HepG2 (cell line): ENCODE measurements around the gene SLC29A2. TPM values are rescaled to one million over a fixed set of nuclear protein-coding genes. Genes with fewer than 3 reads are reported as not detected.

Experiments
- ATM ChIP-seq: fragments of 450-650 bp; IDR thresholded peaks from 2 replicates; pipeline ENCODE4 v1.7.1; 2017; ENCODE audit warnings: mild to moderate bottlenecking, borderline replicate concordance
- CEBPG ChIP-seq: IDR thresholded peaks from 2 replicates; pipeline ENCODE4 v1.6.1; 2016
- CENPX ChIP-seq: sonication (generic); formaldehyde crosslinking; IDR thresholded peaks from 2 replicates; pipeline ENCODE4 v1.9.0; 2021; ENCODE audit warnings: mild to moderate bottlenecking, missing genetic modification reagents, moderate library complexity
- CERS6 ChIP-seq: sonication (generic); formaldehyde crosslinking; IDR thresholded peaks from 2 replicates; pipeline ENCODE4 v1.5.0; 2020; ENCODE audit warnings: missing genetic modification reagents
- HDAC1 ChIP-seq: sonication (generic); formaldehyde crosslinking; IDR thresholded peaks from 2 replicates; pipeline ENCODE4 v1.5.1; 2020; ENCODE audit warnings: mild to moderate bottlenecking, missing genetic modification reagents
- MTF1 ChIP-seq: sonication (generic); formaldehyde crosslinking; IDR thresholded peaks from 2 replicates; pipeline ENCODE4 v1.5.0; 2020; ENCODE audit warnings: missing genetic modification reagents
- SIX1 ChIP-seq: sonication (generic); formaldehyde crosslinking; IDR thresholded peaks from 2 replicates; pipeline ENCODE4 v1.4.0; 2020; ENCODE audit warnings: missing genetic modification reagents, borderline replicate concordance
- SMARCE1 ChIP-seq: fragments of 450-650 bp; IDR thresholded peaks from 2 replicates; pipeline ENCODE4 v1.6.1; 2017; ENCODE audit warnings: borderline replicate concordance
- TARDBP ChIP-seq: sonication (generic); formaldehyde crosslinking; IDR thresholded peaks from 2 replicates; pipeline ENCODE4 v1.8.0; 2022; ENCODE audit warnings: mild to moderate bottlenecking, missing genetic modification reagents
- TCF7 ChIP-seq: sonication (generic); IDR thresholded peaks from 2 replicates; pipeline ENCODE4 v1.6.1; 2016; ENCODE audit warnings: antibody characterized with exemption, low read depth
- ZBTB44 ChIP-seq: sonication (generic); formaldehyde crosslinking; IDR thresholded peaks from 2 replicates; pipeline ENCODE4 v1.4.0; 2020; ENCODE audit warnings: missing genetic modification reagents
- ZNF326 ChIP-seq: sonication (generic); formaldehyde crosslinking; IDR thresholded peaks from 2 replicates; pipeline ENCODE4 v1.4.0; 2020; ENCODE audit warnings: missing genetic modification reagents, borderline replicate concordance
- ZNF747 ChIP-seq: sonication (generic); formaldehyde crosslinking; IDR thresholded peaks from 2 replicates; pipeline ENCODE4 v1.8.1; 2023; ENCODE audit warnings: missing genetic modification reagents, mild to moderate bottlenecking, borderline replicate concordance
- polyA plus RNA-seq, 8 experiments: library from polyadenylated mRNA; depleted of rRNA in 3 of 8; stranded (reverse) in 7 of 8; unstranded in 1 of 8; fragments of >200 nt; fragmentation: Illumina TruSeq in 4 of 8; extraction: Trizol in 4 of 8; gene quantifications; 2 replicates each; pipeline versions ENCODE4 v1.2.1 to v1.2.3, GENCODE V29; 2011 to 2016; ENCODE audit warnings: low read depth in 4 of 8, missing spikeins in 1 of 8, mixed read lengths in 1 of 8; ENCODE audit not compliant: insufficient read depth in 1 of 8
- total RNA-seq, 5 experiments: library from RNA; depleted of rRNA; stranded (reverse); fragments of >200 nt; fragmentation: Illumina TruSeq; extraction: Trizol; gene quantifications; 2 replicates each; pipeline ENCODE4 v1.2.3, GENCODE V29; 2016; ENCODE audit warnings: low read depth in 1 of 5
- TF ChIP-seq, protein P1 (sequence below): sonication (generic); formaldehyde crosslinking; IDR thresholded peaks from 2 replicates; pipeline ENCODE4 v1.4.0; 2020; ENCODE audit warnings: mild to moderate bottlenecking, missing genetic modification reagents, borderline replicate concordance
- TF ChIP-seq, protein P2 (sequence below), 2 experiments: IDR thresholded peaks; 2 replicates each; pipeline ENCODE4 v1.6.1; 2011 to 2012; ENCODE audit warnings: low read length in 2 of 2, borderline replicate concordance in 1 of 2, low read depth in 1 of 2, mild to moderate bottlenecking in 1 of 2, moderate library complexity in 1 of 2

The SLC29A2 gene
- total and polyA plus RNA-seq, 2 of the 13 experiments (the other 11 are each of a cell fraction or from before 2014, with no cell fraction given), result 0.63 to 0.66 TPM

DNA sequence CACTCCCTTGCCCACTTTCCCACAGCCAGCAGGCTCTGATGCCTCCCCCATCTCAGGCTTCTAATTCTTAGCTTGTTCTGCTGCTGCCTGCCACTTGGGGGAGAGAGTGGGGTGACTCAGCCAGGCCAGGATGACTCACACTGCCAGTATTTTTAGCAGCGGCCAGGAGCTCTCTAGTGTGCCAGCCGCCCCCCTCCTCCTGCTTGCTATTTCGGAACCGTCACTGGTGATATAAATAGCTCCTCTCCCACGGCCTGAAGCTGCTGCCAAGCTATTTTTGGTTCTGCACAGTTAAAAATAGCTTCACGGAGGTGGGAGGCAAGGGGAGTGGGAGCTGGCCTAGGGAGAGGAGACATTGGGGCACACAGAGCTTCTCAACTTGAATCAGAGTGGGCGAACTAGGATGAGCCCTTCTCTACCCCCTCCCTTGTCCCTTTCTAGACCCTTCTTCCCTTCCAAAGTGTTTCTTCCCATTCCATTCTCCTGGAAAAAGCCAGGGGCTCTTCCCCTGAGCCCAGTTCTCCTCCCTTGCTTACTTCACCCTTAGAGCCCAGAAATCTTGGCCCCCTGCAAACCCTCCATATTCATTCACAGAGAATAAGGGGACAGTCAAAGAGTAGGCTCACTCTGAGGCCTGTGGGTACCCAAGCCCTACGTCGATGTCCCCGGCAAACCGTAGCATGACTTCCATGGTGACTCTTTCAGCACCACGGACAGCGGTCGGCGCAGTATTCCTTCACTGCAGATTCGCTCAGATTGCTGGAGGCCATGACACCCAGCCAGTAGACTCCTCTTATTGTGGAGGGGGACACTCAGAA lies 46.8 kb upstream of the SLC29A2 start (continued):
- TF ChIP-seq, protein P1, sequence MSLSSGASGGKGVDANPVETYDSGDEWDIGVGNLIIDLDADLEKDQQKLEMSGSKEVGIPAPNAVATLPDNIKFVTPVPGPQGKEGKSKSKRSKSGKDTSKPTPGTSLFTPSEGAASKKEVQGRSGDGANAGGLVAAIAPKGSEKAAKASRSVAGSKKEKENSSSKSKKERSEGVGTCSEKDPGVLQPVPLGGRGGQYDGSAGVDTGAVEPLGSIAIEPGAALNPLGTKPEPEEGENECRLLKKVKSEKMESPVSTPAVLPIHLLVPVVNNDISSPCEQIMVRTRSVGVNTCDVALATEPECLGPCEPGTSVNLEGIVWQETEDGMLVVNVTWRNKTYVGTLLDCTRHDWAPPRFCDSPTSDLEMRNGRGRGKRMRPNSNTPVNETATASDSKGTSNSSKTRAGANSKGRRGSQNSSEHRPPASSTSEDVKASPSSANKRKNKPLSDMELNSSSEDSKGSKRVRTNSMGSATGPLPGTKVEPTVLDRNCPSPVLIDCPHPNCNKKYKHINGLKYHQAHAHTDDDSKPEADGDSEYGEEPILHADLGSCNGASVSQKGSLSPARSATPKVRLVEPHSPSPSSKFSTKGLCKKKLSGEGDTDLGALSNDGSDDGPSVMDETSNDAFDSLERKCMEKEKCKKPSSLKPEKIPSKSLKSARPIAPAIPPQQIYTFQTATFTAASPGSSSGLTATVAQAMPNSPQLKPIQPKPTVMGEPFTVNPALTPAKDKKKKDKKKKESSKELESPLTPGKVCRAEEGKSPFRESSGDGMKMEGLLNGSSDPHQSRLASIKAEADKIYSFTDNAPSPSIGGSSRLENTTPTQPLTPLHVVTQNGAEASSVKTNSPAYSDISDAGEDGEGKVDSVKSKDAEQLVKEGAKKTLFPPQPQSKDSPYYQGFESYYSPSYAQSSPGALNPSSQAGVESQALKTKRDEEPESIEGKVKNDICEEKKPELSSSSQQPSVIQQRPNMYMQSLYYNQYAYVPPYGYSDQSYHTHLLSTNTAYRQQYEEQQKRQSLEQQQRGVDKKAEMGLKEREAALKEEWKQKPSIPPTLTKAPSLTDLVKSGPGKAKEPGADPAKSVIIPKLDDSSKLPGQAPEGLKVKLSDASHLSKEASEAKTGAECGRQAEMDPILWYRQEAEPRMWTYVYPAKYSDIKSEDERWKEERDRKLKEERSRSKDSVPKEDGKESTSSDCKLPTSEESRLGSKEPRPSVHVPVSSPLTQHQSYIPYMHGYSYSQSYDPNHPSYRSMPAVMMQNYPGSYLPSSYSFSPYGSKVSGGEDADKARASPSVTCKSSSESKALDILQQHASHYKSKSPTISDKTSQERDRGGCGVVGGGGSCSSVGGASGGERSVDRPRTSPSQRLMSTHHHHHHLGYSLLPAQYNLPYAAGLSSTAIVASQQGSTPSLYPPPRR, result no peak
- peak; percentile 86 for TF ChIP-seq MTF1 (CRISPR knock-in tag)
- no peak for TF ChIP-seq TCF7
- TF ChIP-seq SMARCE1, result no peak
- no peak for TF ChIP-seq ATM
- no peak for TF ChIP-seq CENPX (CRISPR knock-in tag)
- no peak for TF ChIP-seq TARDBP (CRISPR knock-in tag)
- no peak for TF ChIP-seq SIX1 (CRISPR knock-in tag)
- no peak for TF ChIP-seq ZNF747 (CRISPR knock-in tag)
- TF ChIP-seq CERS6, result no peak
- no peak for TF ChIP-seq ZNF326 (CRISPR knock-in tag)
- no peak for TF ChIP-seq CEBPG
- TF ChIP-seq HDAC1 (CRISPR knock-in tag), result no peak
- peak; percentile 90; the same call in 1 of the 2 replicates for TF ChIP-seq ZBTB44 (CRISPR knock-in tag)
- TF ChIP-seq, protein P2, sequence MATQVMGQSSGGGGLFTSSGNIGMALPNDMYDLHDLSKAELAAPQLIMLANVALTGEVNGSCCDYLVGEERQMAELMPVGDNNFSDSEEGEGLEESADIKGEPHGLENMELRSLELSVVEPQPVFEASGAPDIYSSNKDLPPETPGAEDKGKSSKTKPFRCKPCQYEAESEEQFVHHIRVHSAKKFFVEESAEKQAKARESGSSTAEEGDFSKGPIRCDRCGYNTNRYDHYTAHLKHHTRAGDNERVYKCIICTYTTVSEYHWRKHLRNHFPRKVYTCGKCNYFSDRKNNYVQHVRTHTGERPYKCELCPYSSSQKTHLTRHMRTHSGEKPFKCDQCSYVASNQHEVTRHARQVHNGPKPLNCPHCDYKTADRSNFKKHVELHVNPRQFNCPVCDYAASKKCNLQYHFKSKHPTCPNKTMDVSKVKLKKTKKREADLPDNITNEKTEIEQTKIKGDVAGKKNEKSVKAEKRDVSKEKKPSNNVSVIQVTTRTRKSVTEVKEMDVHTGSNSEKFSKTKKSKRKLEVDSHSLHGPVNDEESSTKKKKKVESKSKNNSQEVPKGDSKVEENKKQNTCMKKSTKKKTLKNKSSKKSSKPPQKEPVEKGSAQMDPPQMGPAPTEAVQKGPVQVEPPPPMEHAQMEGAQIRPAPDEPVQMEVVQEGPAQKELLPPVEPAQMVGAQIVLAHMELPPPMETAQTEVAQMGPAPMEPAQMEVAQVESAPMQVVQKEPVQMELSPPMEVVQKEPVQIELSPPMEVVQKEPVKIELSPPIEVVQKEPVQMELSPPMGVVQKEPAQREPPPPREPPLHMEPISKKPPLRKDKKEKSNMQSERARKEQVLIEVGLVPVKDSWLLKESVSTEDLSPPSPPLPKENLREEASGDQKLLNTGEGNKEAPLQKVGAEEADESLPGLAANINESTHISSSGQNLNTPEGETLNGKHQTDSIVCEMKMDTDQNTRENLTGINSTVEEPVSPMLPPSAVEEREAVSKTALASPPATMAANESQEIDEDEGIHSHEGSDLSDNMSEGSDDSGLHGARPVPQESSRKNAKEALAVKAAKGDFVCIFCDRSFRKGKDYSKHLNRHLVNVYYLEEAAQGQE (IDR thresholded peaks at IDR 0.05; ENCODE audit: borderline replicate concordance in 1 of 2, low read depth in 1 of 2, low read length in 2 of 2), result peak; percentile 3 to 97
